GM12878 (cell line): ENCODE measurements around the gene RPL10. TPM values are rescaled to one million over a fixed set of nuclear protein-coding genes. Genes with fewer than 3 reads are reported as not detected.

Experiments
- ATAC-seq: fragments of 200-7000 bp; cut with Tn5 transposase; 3 replicates; pipeline ENCODE4 v1.9.1; 2020; ENCODE audit warnings: mild to moderate bottlenecking, moderate library complexity
- BruUV-seq: library from RNA; stranded (reverse); fragments of 400-500 nt; replicated peaks from 2 replicates; lab custom pipeline; 2021; lab: Mats Ljungman, UMichigan
- CTCF ChIA-PET: fragments of 300-600 bp; sonication (Branson Sonifier 250); formaldehyde crosslinking; extraction: SDS; loops from one replicate; lab custom pipeline; 2021; ENCODE audit warnings: inconsistent platforms; lab: Yijun Ruan, JAX
- POLR2A ChIA-PET: fragments of 350-600 bp; formaldehyde crosslinking; extraction: SDS; loops from one replicate; lab custom pipeline; 2021; ENCODE audit warnings: inconsistent platforms; lab: Charles Lee
- RAD21 ChIA-PET: fragments of 300-600 bp; sonication (Branson Sonifier 250); formaldehyde crosslinking; loops from one replicate; lab custom pipeline; 2023; ENCODE audit warnings: antibody characterized with exemption; ENCODE audit not compliant: unreplicated experiment; lab: Charles Lee
- SMC1A ChIA-PET: fragments of 300-600 bp; sonication (Branson Sonifier 250); formaldehyde crosslinking; loops from one replicate; lab custom pipeline; 2023; ENCODE audit not compliant: unreplicated experiment, uncharacterized antibody; lab: Charles Lee
- DNase-seq: peaks from one replicate; pipeline ENCODE4 v3.0.0-alpha.2; 2011; ENCODE audit warnings: low read depth, low spot score
- FAIRE-seq: peaks from 3 replicates; lab custom pipeline; 2011; peaks lifted over from hg19 to GRCh38; lab: Jason Lieb, UNC
- H2AFZ ChIP-seq: 2 replicates; pipeline ENCODE4 v1.6.0; 2011; ENCODE audit warnings: low read depth, low read length, control low read depth; ENCODE audit not compliant: control insufficient read depth
- H3K27ac ChIP-seq: 2 replicates; pipeline ENCODE4 v1.5.1; 2011; ENCODE audit warnings: control low read depth; ENCODE audit not compliant: control insufficient read depth, insufficient read depth
- H3K27me3 ChIP-seq, 2 experiments: replicated peaks in 1 of 2; 2 replicates each; pipeline versions ENCODE4 v1.6.0 to v1.6.1; 2011; ENCODE audit warnings: low read length in 1 of 2; ENCODE audit not compliant: control insufficient read depth in 2 of 2, insufficient read depth in 2 of 2
- H3K36me3 ChIP-seq, 2 experiments: 2 replicates each; pipeline ENCODE4 v1.5.1; 2011; ENCODE audit warnings: low read length in 1 of 2; ENCODE audit not compliant: control insufficient read depth in 2 of 2, insufficient read depth in 2 of 2
- H3K4me1 ChIP-seq: 2 replicates; pipeline ENCODE4 v1.6.1; 2011; ENCODE audit warnings: mild to moderate bottlenecking, low read length, moderate library complexity, mixed read lengths; ENCODE audit not compliant: control insufficient read depth, insufficient read depth
- H3K4me2 ChIP-seq: 2 replicates; pipeline ENCODE4 v1.6.0; 2011; ENCODE audit warnings: control low read depth; ENCODE audit not compliant: control insufficient read depth, insufficient read depth
- H3K4me3 ChIP-seq: fragments of 200-600 bp; sonication (generic); 2 replicates; pipeline ENCODE4 v1.5.1; 2016
- H3K79me2 ChIP-seq: 2 replicates; pipeline ENCODE4 v1.6.0; 2011; ENCODE audit warnings: low read length; ENCODE audit not compliant: control insufficient read depth, insufficient read depth
- H3K9ac ChIP-seq: 2 replicates; pipeline ENCODE4 v1.8.0; 2011; ENCODE audit warnings: low read length, control low read depth, mixed read lengths; ENCODE audit not compliant: control insufficient read depth, insufficient read depth
- H3K9me3 ChIP-seq: replicated peaks from 3 replicates; pipeline ENCODE4 v1.5.1; 2011; ENCODE audit warnings: mild to moderate bottlenecking, low read length; ENCODE audit not compliant: control insufficient read depth, insufficient read depth
- H4K20me1 ChIP-seq: 2 replicates; pipeline ENCODE4 v1.6.0; 2011; ENCODE audit not compliant: control insufficient read depth, insufficient read depth
- CEBPB ChIP-seq, 2 experiments: fragments of 150-350 bp in 1 of 2; IDR thresholded peaks; 2 replicates each; pipeline ENCODE4 v1.6.1; 2012 to 2014; ENCODE audit warnings: low read depth in 2 of 2, low read length in 2 of 2, borderline replicate concordance in 1 of 2, inconsistent platforms in 1 of 2
- DPF2 ChIP-seq: fragments of 450-650 bp; IDR thresholded peaks from 2 replicates; pipeline ENCODE4 v1.6.1; 2017; ENCODE audit warnings: mild to moderate bottlenecking
- E4F1 ChIP-seq: fragments of 450-650 bp; IDR thresholded peaks from 2 replicates; pipeline ENCODE4 v1.6.1; 2018; ENCODE audit warnings: borderline replicate concordance, mild to moderate bottlenecking; ENCODE audit not compliant: partially characterized antibody
- LARP7 ChIP-seq: fragments of 450-650 bp; IDR thresholded peaks from 2 replicates; pipeline ENCODE4 v1.6.1; 2017; ENCODE audit warnings: mild to moderate bottlenecking
- MEF2B ChIP-seq: fragments of 450-650 bp; IDR thresholded peaks from 2 replicates; pipeline ENCODE4 v1.6.1; 2018; ENCODE audit warnings: mild to moderate bottlenecking, moderate library complexity; ENCODE audit not compliant: partially characterized antibody, poor library complexity, severe bottlenecking
- POLR2AphosphoS5 ChIP-seq: IDR thresholded peaks from 2 replicates; pipeline ENCODE4 v1.6.1; 2011; ENCODE audit warnings: mild to moderate bottlenecking, low read length, inconsistent platforms
- SPI1 ChIP-seq: IDR thresholded peaks from 2 replicates; pipeline ENCODE4 v1.6.1; 2011; ENCODE audit warnings: low read depth, mild to moderate bottlenecking, low read length, moderate library complexity, borderline replicate concordance; ENCODE audit not compliant: insufficient read depth
- TAF1 ChIP-seq: IDR thresholded peaks from 2 replicates; pipeline ENCODE4 v1.6.1; 2011; ENCODE audit warnings: mild to moderate bottlenecking, low read depth, low read length, borderline replicate concordance
- WGBS: methylation state at CpG from one replicate; pipeline ENCODE4 v1.1.6; 2016; ENCODE audit warnings: low lambda C conversion rate; ENCODE audit not compliant: insufficient replicate concordance, insufficient coverage; ENCODE audit errors: missing lambda C conversion rate; 5-methylcytosine and 5-hydroxymethylcytosine counted together
- in situ Hi-C: fragments of 300-500 bp; cut with MboI; formaldehyde crosslinking; loops from 9 replicates; pipeline ENCODE4 v1.14.3; 2018; ENCODE audit warnings: mixed read lengths
- intact Hi-C: fragments of 100-400 bp; cut with micrococcal nuclease; formaldehyde crosslinking; loops from one replicate; pipeline ENCODE4 v1.14.2; 2022; ENCODE audit not compliant: unreplicated experiment
- polyA plus RNA-seq, 11 experiments: library from polyadenylated mRNA; depleted of rRNA in 4 of 11; unstranded in 6 of 11; stranded (reverse) in 5 of 11; fragments of >200 nt; fragmentation: Nextera tagmentation in 4 of 11; fragmentation: Illumina TruSeq in 1 of 11; extraction: Ambion mirVana in 4 of 11; extraction: Trizol in 1 of 11; gene quantifications; 1 replicate in 1 of 11; 2 replicates in 10 of 11; pipeline versions ENCODE4 v1.2.1 to v1.2.3, GENCODE V29; 2011 to 2016; ENCODE audit warnings: inconsistent platforms in 2 of 11, missing spikeins in 2 of 11, low read depth in 1 of 11
- total RNA-seq, 4 experiments: library from RNA; depleted of rRNA in 3 of 4; stranded (reverse); fragments of >200 nt in 3 of 4; fragmentation: Illumina TruSeq in 1 of 4; extraction: Trizol in 1 of 4; gene quantifications; 2 replicates each; pipeline versions ENCODE4 v1.2.1 to v1.2.3, GENCODE V29; 2013 to 2021
- TF ChIP-seq, protein P1 (sequence below): fragments of 450-650 bp; IDR thresholded peaks from 2 replicates; pipeline ENCODE4 v1.6.1; 2017; ENCODE audit warnings: borderline replicate concordance
- TF ChIP-seq, protein P2 (sequence below): fragments of 450-650 bp; IDR thresholded peaks from 2 replicates; pipeline ENCODE4 v1.6.1; 2017; ENCODE audit warnings: antibody characterized with exemption, mild to moderate bottlenecking, moderate library complexity
- TF ChIP-seq, protein P3 (sequence below): IDR thresholded peaks from 2 replicates; pipeline ENCODE4 v1.6.1; 2011; ENCODE audit warnings: low read depth, low read length, improper control_type of control experiment, borderline replicate concordance
- TF ChIP-seq, protein P4 (sequence below): IDR thresholded peaks from 2 replicates; pipeline ENCODE4 v1.6.1; 2011; ENCODE audit warnings: mild to moderate bottlenecking, low read depth, low read length, moderate library complexity; ENCODE audit not compliant: insufficient replicate concordance

The RPL10 gene
- total and polyA plus RNA-seq, 10 of the 15 experiments (the other 5 are each of a cell fraction or from before 2014, with no cell fraction given), result 1,938 to 7,222 (median 4,494) TPM

GRCh38 chrX:154436983-154437752 lies 39.0 kb downstream of the RPL10 start, which contains the start of gene GDI1:
GDI1 (plus strand) TSS chrX:154437154; CDS start chrX:154437255, 101 bp downstream.
- no TSS peak for BruUV-seq
- TF ChIP-seq, protein P1, sequence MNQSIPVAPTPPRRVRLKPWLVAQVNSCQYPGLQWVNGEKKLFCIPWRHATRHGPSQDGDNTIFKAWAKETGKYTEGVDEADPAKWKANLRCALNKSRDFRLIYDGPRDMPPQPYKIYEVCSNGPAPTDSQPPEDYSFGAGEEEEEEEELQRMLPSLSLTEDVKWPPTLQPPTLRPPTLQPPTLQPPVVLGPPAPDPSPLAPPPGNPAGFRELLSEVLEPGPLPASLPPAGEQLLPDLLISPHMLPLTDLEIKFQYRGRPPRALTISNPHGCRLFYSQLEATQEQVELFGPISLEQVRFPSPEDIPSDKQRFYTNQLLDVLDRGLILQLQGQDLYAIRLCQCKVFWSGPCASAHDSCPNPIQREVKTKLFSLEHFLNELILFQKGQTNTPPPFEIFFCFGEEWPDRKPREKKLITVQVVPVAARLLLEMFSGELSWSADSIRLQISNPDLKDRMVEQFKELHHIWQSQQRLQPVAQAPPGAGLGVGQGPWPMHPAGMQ, result no peak
- no peak for TF ChIP-seq SPI1
- TF ChIP-seq, protein P2, sequence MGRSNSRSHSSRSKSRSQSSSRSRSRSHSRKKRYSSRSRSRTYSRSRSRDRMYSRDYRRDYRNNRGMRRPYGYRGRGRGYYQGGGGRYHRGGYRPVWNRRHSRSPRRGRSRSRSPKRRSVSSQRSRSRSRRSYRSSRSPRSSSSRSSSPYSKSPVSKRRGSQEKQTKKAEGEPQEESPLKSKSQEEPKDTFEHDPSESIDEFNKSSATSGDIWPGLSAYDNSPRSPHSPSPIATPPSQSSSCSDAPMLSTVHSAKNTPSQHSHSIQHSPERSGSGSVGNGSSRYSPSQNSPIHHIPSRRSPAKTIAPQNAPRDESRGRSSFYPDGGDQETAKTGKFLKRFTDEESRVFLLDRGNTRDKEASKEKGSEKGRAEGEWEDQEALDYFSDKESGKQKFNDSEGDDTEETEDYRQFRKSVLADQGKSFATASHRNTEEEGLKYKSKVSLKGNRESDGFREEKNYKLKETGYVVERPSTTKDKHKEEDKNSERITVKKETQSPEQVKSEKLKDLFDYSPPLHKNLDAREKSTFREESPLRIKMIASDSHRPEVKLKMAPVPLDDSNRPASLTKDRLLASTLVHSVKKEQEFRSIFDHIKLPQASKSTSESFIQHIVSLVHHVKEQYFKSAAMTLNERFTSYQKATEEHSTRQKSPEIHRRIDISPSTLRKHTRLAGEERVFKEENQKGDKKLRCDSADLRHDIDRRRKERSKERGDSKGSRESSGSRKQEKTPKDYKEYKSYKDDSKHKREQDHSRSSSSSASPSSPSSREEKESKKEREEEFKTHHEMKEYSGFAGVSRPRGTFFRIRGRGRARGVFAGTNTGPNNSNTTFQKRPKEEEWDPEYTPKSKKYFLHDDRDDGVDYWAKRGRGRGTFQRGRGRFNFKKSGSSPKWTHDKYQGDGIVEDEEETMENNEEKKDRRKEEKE, result no peak
- no peak for TF ChIP-seq E4F1
- TF ChIP-seq POLR2AphosphoS5, result 0 out of 2 replicates have a peak, but pooled peaks have one; percentile 29
- no peak for TF ChIP-seq MEF2B
- TF ChIP-seq LARP7, result peak; percentile 63; the same call in 1 of the 2 replicates
- no peak for TF ChIP-seq CEBPB (IDR thresholded peaks at IDR 0.05; ENCODE audit: borderline replicate concordance in 1 of 2, low read depth in 2 of 2, low read length in 2 of 2)
- TF ChIP-seq, protein P3, sequence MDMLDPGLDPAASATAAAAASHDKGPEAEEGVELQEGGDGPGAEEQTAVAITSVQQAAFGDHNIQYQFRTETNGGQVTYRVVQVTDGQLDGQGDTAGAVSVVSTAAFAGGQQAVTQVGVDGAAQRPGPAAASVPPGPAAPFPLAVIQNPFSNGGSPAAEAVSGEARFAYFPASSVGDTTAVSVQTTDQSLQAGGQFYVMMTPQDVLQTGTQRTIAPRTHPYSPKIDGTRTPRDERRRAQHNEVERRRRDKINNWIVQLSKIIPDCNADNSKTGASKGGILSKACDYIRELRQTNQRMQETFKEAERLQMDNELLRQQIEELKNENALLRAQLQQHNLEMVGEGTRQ, result no peak
- TF ChIP-seq TAF1, result peak; percentile 33; the same call in 1 of the 2 replicates
- TF ChIP-seq, protein P4, sequence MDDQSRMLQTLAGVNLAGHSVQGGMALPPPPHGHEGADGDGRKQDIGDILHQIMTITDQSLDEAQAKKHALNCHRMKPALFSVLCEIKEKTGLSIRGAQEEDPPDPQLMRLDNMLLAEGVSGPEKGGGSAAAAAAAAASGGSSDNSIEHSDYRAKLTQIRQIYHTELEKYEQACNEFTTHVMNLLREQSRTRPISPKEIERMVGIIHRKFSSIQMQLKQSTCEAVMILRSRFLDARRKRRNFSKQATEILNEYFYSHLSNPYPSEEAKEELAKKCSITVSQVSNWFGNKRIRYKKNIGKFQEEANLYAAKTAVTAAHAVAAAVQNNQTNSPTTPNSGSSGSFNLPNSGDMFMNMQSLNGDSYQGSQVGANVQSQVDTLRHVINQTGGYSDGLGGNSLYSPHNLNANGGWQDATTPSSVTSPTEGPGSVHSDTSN, result no peak
- peak; percentile 38; the same call in 1 of the 2 replicates for TF ChIP-seq DPF2

More at GRCh38 chrX:154436983-154437752, 39.0 kb downstream of the RPL10 start, which contains the start of gene GDI1:
- Histone ChIP-seq H3K36me3 (peaks cover 0 to 3% of the 10 kb centered on the region in 2 experiments; a peak in 1 of 4 replicates), H3K4me3 (peak within 1 kb of the TSS; percentile 74), H3K27ac (peak within 1 kb of the TSS; percentile 39), H3K9me3 (no peaks in the 10 kb centered on the region; the same call in 2 of the 3 replicates), H3K27me3 (no peaks in the 10 kb centered on the region), H3K4me2 (peak within 1 kb of the TSS; percentile 84), H3K79me2 (peaks cover 21% of the 10 kb centered on the region), H2AFZ (no peak within 1 kb of the TSS; the same call in 1 of the 2 replicates), H3K4me1 (no peaks in the 10 kb centered on the region), H4K20me1 (no peaks in the 10 kb centered on the region), H3K9ac (peak within 1 kb of the TSS; percentile 56; the same call in 1 of the 2 replicates)
- in situ Hi-C loops (no loop called here), intact Hi-C loops (loop anchor here (5.0 kb wide), 2 partner anchors 40 kb away; partner anchors contain the start of genes LAGE3 and RPL10)
- FAIRE-seq, result no peak
- POLR2A ChIA-PET, result interaction anchor here (1.1 kb wide), 1 partner anchor 53 kb away, joined by 3 read pairs; the partner anchor contains the start of gene SLC10A3
- ATAC-seq, result peak; percentile 64
- SMC1A ChIA-PET, result no interaction called here
- WGBS, result 48% methylated on average over 61 of the region's 93 CpGs
- no peak for DNase-seq
- CTCF ChIA-PET, result no interaction called here
- RAD21 ChIA-PET, result no interaction called here
